WTC11 (cell line): ENCODE measurements around the gene RAB3B. TPM values are rescaled to one million over a fixed set of nuclear protein-coding genes. Genes with fewer than 3 reads are reported as not detected.

Experiments
- ATAC-seq: fragments of 200-7000 bp; cut with Tn5 transposase; 2 replicates; pipeline ENCODE4 v1.10.0; 2021; ENCODE audit warnings: mild to moderate bottlenecking, moderate library complexity
- CTCF ChIA-PET: fragments of 300-600 bp; sonication (Branson Sonifier 250); formaldehyde crosslinking; loops from one replicate; lab custom pipeline; 2021; ENCODE audit warnings: antibody characterized with exemption; lab: Charles Lee
- POLR2A ChIA-PET: fragments of 350-600 bp; sonication (Branson Sonifier 250); formaldehyde crosslinking; loops from one replicate; lab custom pipeline; 2021; ENCODE audit warnings: antibody characterized with exemption; lab: Charles Lee
- DNase-seq: peaks from one replicate; pipeline ENCODE4 v3.0.0; 2021; ENCODE audit warnings: low spot score
- H3K27ac Mint-ChIP-seq: 2 replicates; pipeline ENCODE4 v1.8.0; 2021; ENCODE audit warnings: mixed read lengths
- H3K27me3 Mint-ChIP-seq: 2 replicates; pipeline ENCODE4 v1.8.0; 2021; ENCODE audit warnings: low read depth, mild to moderate bottlenecking, moderate library complexity, mixed read lengths
- H3K36me3 Mint-ChIP-seq: 2 replicates; pipeline ENCODE4 v1.8.0; 2021; ENCODE audit warnings: mixed read lengths
- H3K4me1 Mint-ChIP-seq: 2 replicates; pipeline ENCODE4 v1.8.0; 2022; ENCODE audit warnings: mixed read lengths
- H3K4me3 Mint-ChIP-seq: 2 replicates; pipeline ENCODE4 v1.8.0; 2021; ENCODE audit warnings: mild to moderate bottlenecking, moderate library complexity, mixed read lengths
- H3K9me3 Mint-ChIP-seq: 2 replicates; pipeline ENCODE4 v1.8.0; 2021; ENCODE audit warnings: mixed read lengths
- FOXJ3 ChIP-seq: sonication (generic); formaldehyde crosslinking; IDR thresholded peaks from 2 replicates; pipeline ENCODE4 v1.9.0; 2021; ENCODE audit warnings: missing genetic modification reagents, mild to moderate bottlenecking, borderline replicate concordance
- FOXP1 ChIP-seq: sonication (generic); formaldehyde crosslinking; IDR thresholded peaks from 2 replicates; pipeline ENCODE4 v1.8.0; 2022; ENCODE audit warnings: missing genetic modification reagents, mild to moderate bottlenecking, moderate library complexity, borderline replicate concordance
- IRF1 ChIP-seq: sonication (generic); formaldehyde crosslinking; IDR thresholded peaks from 2 replicates; pipeline ENCODE4 v1.8.0; 2023; ENCODE audit warnings: missing genetic modification reagents
- JUN ChIP-seq: sonication (generic); formaldehyde crosslinking; IDR thresholded peaks from 2 replicates; pipeline ENCODE4 v1.8.0; 2023; ENCODE audit warnings: mild to moderate bottlenecking, missing genetic modification reagents
- SMAD3 ChIP-seq: sonication (generic); formaldehyde crosslinking; IDR thresholded peaks from 2 replicates; pipeline ENCODE4 v1.8.0; 2022; ENCODE audit warnings: missing genetic modification reagents, mild to moderate bottlenecking, borderline replicate concordance
- SMAD4 ChIP-seq: sonication (generic); formaldehyde crosslinking; IDR thresholded peaks from 2 replicates; pipeline ENCODE4 v1.8.0; 2022; ENCODE audit warnings: mild to moderate bottlenecking, missing genetic modification reagents
- SP1 ChIP-seq: sonication (generic); formaldehyde crosslinking; conservative IDR thresholded peaks from 2 replicates; pipeline ENCODE4 v1.8.1; 2022; ENCODE audit warnings: missing genetic modification reagents
- total RNA-seq: library from RNA; stranded (reverse); gene quantifications from 3 replicates; pipeline ENCODE4 v1.2.3, GENCODE V29; 2021
- TF ChIP-seq, protein P1 (sequence below): fragments of 250-450 bp; sonication (Bioruptor Pico); IDR thresholded peaks from 2 replicates; pipeline ENCODE4 v1.9.0; 2021; ENCODE audit warnings: mild to moderate bottlenecking, borderline replicate concordance
- TF ChIP-seq, protein P2 (sequence below): sonication (generic); formaldehyde crosslinking; IDR thresholded peaks from 2 replicates; pipeline ENCODE4 v1.8.0; 2023; ENCODE audit warnings: missing genetic modification reagents, mild to moderate bottlenecking, borderline replicate concordance
- TF ChIP-seq, protein P3 (sequence below): fragments of 250-450 bp; sonication (Bioruptor Pico); IDR thresholded peaks from 2 replicates; pipeline ENCODE4 v1.9.0; 2021; ENCODE audit warnings: moderate library complexity, mild to moderate bottlenecking, inconsistent platforms, borderline replicate concordance
- TF ChIP-seq, protein P4 (sequence below): sonication (generic); formaldehyde crosslinking; IDR thresholded peaks from 2 replicates; pipeline ENCODE4 v1.8.1; 2022; ENCODE audit warnings: low read depth, mild to moderate bottlenecking, moderate library complexity, missing genetic modification reagents, borderline replicate concordance
- TF ChIP-seq, protein P5 (sequence below): sonication (generic); formaldehyde crosslinking; conservative IDR thresholded peaks from 2 replicates; pipeline ENCODE4 v1.8.1; 2023; ENCODE audit warnings: mild to moderate bottlenecking, low read depth, missing genetic modification reagents, moderate library complexity

Gene RAB3B
- total RNA-seq, 1 experiment from 2014 or later, result 36.9 TPM

DNA sequence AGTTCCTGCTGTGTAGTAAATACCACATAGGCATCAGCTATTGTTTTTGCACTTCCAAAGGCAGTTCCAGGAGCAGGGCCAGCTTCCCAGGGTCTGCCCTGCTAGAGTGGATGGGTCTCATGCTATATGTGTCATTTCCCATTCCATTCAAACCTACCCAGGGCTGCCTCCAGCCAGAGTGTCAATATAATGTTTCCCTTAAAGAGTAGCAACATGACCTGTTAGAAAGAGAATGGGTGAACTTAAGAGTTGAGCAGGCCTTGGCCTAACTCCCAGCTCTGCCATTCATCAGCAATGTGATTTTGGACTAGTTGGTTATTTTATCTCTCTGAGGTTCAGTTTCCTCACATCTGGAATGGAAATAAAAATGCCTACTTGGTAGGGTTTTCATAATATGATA is 44.9 kb downstream of the RAB3B start:
- Mint-ChIP-seq H3K4me1 (no peaks in the 10 kb centered on the region), H3K9me3 (peaks cover 32% of the 10 kb centered on the region), H3K36me3 (peaks cover 51% of the 10 kb centered on the region), H3K27ac (no peak overlapping the region), H3K27me3 (no peaks in the 10 kb centered on the region), H3K4me3 (no peak overlapping the region)
- ChIA-PET POLR2A (interaction anchor here (0.9 kb wide), 1 partner anchor 18 kb away, joined by 3 read pairs; no protein-coding TSS in a partner anchor), CTCF (no interaction called here)
- ATAC-seq (no peak), DNase-seq (no peak)
- TF ChIP-seq FOXJ3 (CRISPR knock-in tag), result no peak
- no peak for TF ChIP-seq SMAD3 (CRISPR knock-in tag)
- TF ChIP-seq SP1 (CRISPR knock-in tag), result no peak
- TF ChIP-seq, protein P1, sequence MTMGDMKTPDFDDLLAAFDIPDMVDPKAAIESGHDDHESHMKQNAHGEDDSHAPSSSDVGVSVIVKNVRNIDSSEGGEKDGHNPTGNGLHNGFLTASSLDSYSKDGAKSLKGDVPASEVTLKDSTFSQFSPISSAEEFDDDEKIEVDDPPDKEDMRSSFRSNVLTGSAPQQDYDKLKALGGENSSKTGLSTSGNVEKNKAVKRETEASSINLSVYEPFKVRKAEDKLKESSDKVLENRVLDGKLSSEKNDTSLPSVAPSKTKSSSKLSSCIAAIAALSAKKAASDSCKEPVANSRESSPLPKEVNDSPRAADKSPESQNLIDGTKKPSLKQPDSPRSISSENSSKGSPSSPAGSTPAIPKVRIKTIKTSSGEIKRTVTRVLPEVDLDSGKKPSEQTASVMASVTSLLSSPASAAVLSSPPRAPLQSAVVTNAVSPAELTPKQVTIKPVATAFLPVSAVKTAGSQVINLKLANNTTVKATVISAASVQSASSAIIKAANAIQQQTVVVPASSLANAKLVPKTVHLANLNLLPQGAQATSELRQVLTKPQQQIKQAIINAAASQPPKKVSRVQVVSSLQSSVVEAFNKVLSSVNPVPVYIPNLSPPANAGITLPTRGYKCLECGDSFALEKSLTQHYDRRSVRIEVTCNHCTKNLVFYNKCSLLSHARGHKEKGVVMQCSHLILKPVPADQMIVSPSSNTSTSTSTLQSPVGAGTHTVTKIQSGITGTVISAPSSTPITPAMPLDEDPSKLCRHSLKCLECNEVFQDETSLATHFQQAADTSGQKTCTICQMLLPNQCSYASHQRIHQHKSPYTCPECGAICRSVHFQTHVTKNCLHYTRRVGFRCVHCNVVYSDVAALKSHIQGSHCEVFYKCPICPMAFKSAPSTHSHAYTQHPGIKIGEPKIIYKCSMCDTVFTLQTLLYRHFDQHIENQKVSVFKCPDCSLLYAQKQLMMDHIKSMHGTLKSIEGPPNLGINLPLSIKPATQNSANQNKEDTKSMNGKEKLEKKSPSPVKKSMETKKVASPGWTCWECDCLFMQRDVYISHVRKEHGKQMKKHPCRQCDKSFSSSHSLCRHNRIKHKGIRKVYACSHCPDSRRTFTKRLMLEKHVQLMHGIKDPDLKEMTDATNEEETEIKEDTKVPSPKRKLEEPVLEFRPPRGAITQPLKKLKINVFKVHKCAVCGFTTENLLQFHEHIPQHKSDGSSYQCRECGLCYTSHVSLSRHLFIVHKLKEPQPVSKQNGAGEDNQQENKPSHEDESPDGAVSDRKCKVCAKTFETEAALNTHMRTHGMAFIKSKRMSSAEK (CRISPR knock-in tag), result no peak
- TF ChIP-seq JUN (CRISPR knock-in tag), result no peak
- TF ChIP-seq, protein P2, sequence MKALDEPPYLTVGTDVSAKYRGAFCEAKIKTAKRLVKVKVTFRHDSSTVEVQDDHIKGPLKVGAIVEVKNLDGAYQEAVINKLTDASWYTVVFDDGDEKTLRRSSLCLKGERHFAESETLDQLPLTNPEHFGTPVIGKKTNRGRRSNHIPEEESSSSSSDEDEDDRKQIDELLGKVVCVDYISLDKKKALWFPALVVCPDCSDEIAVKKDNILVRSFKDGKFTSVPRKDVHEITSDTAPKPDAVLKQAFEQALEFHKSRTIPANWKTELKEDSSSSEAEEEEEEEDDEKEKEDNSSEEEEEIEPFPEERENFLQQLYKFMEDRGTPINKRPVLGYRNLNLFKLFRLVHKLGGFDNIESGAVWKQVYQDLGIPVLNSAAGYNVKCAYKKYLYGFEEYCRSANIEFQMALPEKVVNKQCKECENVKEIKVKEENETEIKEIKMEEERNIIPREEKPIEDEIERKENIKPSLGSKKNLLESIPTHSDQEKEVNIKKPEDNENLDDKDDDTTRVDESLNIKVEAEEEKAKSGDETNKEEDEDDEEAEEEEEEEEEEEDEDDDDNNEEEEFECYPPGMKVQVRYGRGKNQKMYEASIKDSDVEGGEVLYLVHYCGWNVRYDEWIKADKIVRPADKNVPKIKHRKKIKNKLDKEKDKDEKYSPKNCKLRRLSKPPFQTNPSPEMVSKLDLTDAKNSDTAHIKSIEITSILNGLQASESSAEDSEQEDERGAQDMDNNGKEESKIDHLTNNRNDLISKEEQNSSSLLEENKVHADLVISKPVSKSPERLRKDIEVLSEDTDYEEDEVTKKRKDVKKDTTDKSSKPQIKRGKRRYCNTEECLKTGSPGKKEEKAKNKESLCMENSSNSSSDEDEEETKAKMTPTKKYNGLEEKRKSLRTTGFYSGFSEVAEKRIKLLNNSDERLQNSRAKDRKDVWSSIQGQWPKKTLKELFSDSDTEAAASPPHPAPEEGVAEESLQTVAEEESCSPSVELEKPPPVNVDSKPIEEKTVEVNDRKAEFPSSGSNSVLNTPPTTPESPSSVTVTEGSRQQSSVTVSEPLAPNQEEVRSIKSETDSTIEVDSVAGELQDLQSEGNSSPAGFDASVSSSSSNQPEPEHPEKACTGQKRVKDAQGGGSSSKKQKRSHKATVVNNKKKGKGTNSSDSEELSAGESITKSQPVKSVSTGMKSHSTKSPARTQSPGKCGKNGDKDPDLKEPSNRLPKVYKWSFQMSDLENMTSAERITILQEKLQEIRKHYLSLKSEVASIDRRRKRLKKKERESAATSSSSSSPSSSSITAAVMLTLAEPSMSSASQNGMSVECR (CRISPR knock-in tag), result no peak
- TF ChIP-seq IRF1, result no peak
- no peak for TF ChIP-seq SMAD4 (CRISPR knock-in tag)
- TF ChIP-seq, protein P3, sequence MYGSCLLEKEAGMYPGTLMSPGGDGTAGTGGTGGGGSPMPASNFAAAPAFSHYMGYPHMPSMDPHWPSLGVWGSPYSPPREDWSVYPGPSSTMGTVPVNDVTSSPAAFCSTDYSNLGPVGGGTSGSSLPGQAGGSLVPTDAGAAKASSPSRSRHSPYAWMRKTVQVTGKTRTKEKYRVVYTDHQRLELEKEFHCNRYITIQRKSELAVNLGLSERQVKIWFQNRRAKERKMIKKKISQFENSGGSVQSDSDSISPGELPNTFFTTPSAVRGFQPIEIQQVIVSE, result no peak
- no peak for TF ChIP-seq FOXP1
- TF ChIP-seq, protein P4, sequence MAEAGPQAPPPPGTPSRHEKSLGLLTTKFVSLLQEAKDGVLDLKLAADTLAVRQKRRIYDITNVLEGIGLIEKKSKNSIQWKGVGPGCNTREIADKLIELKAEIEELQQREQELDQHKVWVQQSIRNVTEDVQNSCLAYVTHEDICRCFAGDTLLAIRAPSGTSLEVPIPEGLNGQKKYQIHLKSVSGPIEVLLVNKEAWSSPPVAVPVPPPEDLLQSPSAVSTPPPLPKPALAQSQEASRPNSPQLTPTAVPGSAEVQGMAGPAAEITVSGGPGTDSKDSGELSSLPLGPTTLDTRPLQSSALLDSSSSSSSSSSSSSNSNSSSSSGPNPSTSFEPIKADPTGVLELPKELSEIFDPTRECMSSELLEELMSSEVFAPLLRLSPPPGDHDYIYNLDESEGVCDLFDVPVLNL (CRISPR knock-in tag), result no peak
- TF ChIP-seq, protein P5, sequence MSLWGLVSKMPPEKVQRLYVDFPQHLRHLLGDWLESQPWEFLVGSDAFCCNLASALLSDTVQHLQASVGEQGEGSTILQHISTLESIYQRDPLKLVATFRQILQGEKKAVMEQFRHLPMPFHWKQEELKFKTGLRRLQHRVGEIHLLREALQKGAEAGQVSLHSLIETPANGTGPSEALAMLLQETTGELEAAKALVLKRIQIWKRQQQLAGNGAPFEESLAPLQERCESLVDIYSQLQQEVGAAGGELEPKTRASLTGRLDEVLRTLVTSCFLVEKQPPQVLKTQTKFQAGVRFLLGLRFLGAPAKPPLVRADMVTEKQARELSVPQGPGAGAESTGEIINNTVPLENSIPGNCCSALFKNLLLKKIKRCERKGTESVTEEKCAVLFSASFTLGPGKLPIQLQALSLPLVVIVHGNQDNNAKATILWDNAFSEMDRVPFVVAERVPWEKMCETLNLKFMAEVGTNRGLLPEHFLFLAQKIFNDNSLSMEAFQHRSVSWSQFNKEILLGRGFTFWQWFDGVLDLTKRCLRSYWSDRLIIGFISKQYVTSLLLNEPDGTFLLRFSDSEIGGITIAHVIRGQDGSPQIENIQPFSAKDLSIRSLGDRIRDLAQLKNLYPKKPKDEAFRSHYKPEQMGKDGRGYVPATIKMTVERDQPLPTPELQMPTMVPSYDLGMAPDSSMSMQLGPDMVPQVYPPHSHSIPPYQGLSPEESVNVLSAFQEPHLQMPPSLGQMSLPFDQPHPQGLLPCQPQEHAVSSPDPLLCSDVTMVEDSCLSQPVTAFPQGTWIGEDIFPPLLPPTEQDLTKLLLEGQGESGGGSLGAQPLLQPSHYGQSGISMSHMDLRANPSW (CRISPR knock-in tag), result no peak
